IMR-90 (cell line): ENCODE measurements around the gene UNC50. TPM values are rescaled to one million over a fixed set of nuclear protein-coding genes. Genes with fewer than 3 reads are reported as not detected.

Experiments
- ATAC-seq: fragments of 200-7000 bp; cut with Tn5 transposase; 2 replicates; pipeline ENCODE4 v1.9.1; 2020; ENCODE audit warnings: low read depth, mild to moderate bottlenecking, moderate library complexity
- BruUV-seq: library from RNA; stranded (reverse); fragments of 400-500 nt; replicated peaks from 2 replicates; lab custom pipeline; 2021; lab: Mats Ljungman, UMichigan
- CTCF ChIA-PET: fragments of 300-600 bp; formaldehyde crosslinking; extraction: SDS; loops from one replicate; lab custom pipeline; 2021; ENCODE audit warnings: antibody characterized with exemption; lab: Yijun Ruan, JAX
- POLR2A ChIA-PET: fragments of 300-600 bp; sonication (Branson Sonifier 250); formaldehyde crosslinking; loops from one replicate; lab custom pipeline; 2022; ENCODE audit warnings: antibody characterized with exemption; ENCODE audit not compliant: unreplicated experiment; lab: Charles Lee
- DNase-seq: peaks from one replicate; pipeline ENCODE4 v3.0.0; 2013
- H2AFZ ChIP-seq: replicated peaks from 2 replicates; pipeline ENCODE3; 2013; ENCODE audit warnings: low read length, mild to moderate bottlenecking; ENCODE audit not compliant: poor library complexity
- H2AK5ac ChIP-seq: 2 replicates; pipeline ENCODE4 v1.6.1; 2013; ENCODE audit warnings: low read depth, low read length, inconsistent platforms
- H2AK9ac ChIP-seq: replicated peaks from 2 replicates; pipeline ENCODE3; 2013; ENCODE audit warnings: mild to moderate bottlenecking, low read depth, low read length, moderate library complexity; ENCODE audit not compliant: poor library complexity
- H2BK120ac ChIP-seq: 2 replicates; pipeline ENCODE4 v1.6.1; 2013; ENCODE audit warnings: low read depth, low read length, inconsistent platforms
- H2BK15ac ChIP-seq: 3 replicates; pipeline ENCODE4 v1.6.1; 2013; ENCODE audit warnings: low read depth, low read length, inconsistent platforms
- H2BK20ac ChIP-seq: 2 replicates; pipeline ENCODE4 v1.6.1; 2013; ENCODE audit warnings: low read depth, mild to moderate bottlenecking, inconsistent platforms, low read length, moderate library complexity
- H2BK5ac ChIP-seq: 2 replicates; pipeline ENCODE4 v1.6.1; 2013; ENCODE audit warnings: mild to moderate bottlenecking, low read depth, low read length, inconsistent platforms; ENCODE audit not compliant: poor library complexity, severe bottlenecking
- H3K14ac ChIP-seq: replicated peaks from 2 replicates; pipeline ENCODE4 v1.6.1; 2013; ENCODE audit warnings: low read depth, low read length, inconsistent platforms
- H3K18ac ChIP-seq: 2 replicates; pipeline ENCODE4 v1.6.1; 2013; ENCODE audit warnings: low read depth, low read length, control low read depth
- H3K23ac ChIP-seq: 2 replicates; pipeline ENCODE4 v1.6.1; 2013; ENCODE audit warnings: low read depth, low read length, inconsistent platforms
- H3K27ac ChIP-seq: 2 replicates; pipeline ENCODE4 v1.5.1; 2013; ENCODE audit warnings: mild to moderate bottlenecking, control low read depth, low read length; ENCODE audit not compliant: insufficient read depth
- H3K27me3 ChIP-seq: 2 replicates; pipeline ENCODE4 v1.6.1; 2013; ENCODE audit warnings: low read length; ENCODE audit not compliant: control insufficient read depth, insufficient read depth
- H3K36me3 ChIP-seq: 2 replicates; pipeline ENCODE4 v1.6.1; 2013; ENCODE audit warnings: low read length, mixed read lengths; ENCODE audit not compliant: control insufficient read depth, insufficient read depth
- H3K4ac ChIP-seq: 2 replicates; pipeline ENCODE4 v1.6.1; 2013; ENCODE audit warnings: low read depth, low read length, inconsistent platforms
- H3K4me1 ChIP-seq: 2 replicates; pipeline ENCODE4 v1.6.1; 2013; ENCODE audit warnings: low read length, mixed read lengths; ENCODE audit not compliant: control insufficient read depth, insufficient read depth
- H3K4me2 ChIP-seq: 2 replicates; pipeline ENCODE4 v1.6.1; 2013; ENCODE audit warnings: low read depth, mild to moderate bottlenecking, control low read depth, low read length, moderate library complexity
- H3K4me3 ChIP-seq: 2 replicates; pipeline ENCODE4 v1.5.1; 2013; ENCODE audit warnings: low read depth, mild to moderate bottlenecking, control low read depth, low read length, moderate library complexity; ENCODE audit not compliant: insufficient read depth
- H3K56ac ChIP-seq: 2 replicates; pipeline ENCODE4 v1.6.1; 2013; ENCODE audit warnings: low read length, inconsistent platforms; ENCODE audit not compliant: insufficient read depth; ENCODE audit errors: extremely low read depth
- H3K79me1 ChIP-seq, 2 experiments: 2 replicates each; pipeline ENCODE4 v1.6.1; 2013; ENCODE audit warnings: low read length in 2 of 2, inconsistent platforms in 1 of 2, low read depth in 1 of 2
- H3K9ac ChIP-seq: 2 replicates; pipeline ENCODE4 v1.6.1; 2013; ENCODE audit warnings: low read depth, low read length, control low read depth
- H3K9me1 ChIP-seq: 2 replicates; pipeline ENCODE4 v1.6.1; 2013; ENCODE audit warnings: low read length, inconsistent platforms; ENCODE audit not compliant: insufficient read depth
- H3K9me3 ChIP-seq: 2 replicates; pipeline ENCODE4 v1.6.1; 2013; ENCODE audit warnings: low read length; ENCODE audit not compliant: control insufficient read depth, insufficient read depth
- H4K20me1 ChIP-seq: 2 replicates; pipeline ENCODE4 v1.6.1; 2013; ENCODE audit warnings: low read length, inconsistent platforms; ENCODE audit not compliant: insufficient read depth
- H4K5ac ChIP-seq: 2 replicates; pipeline ENCODE4 v1.6.1; 2013; ENCODE audit warnings: mild to moderate bottlenecking, low read depth, low read length, control low read depth
- H4K8ac ChIP-seq, 2 experiments: 2 replicates each; pipeline ENCODE4 v1.6.1; 2013; ENCODE audit warnings: low read depth in 2 of 2, low read length in 2 of 2, control low read depth in 1 of 2, inconsistent platforms in 1 of 2
- H4K91ac ChIP-seq: 2 replicates; pipeline ENCODE4 v1.6.1; 2013; ENCODE audit warnings: low read depth, low read length, inconsistent platforms; ENCODE audit not compliant: insufficient read depth
- CEBPB ChIP-seq: IDR thresholded peaks from 2 replicates; pipeline ENCODE4 v1.6.1; 2012; ENCODE audit warnings: low read depth, low read length, improper control_type of control experiment
- WGBS, 2 experiments: methylation state at CpG; one replicate each; pipeline versions ENCODE4 v1.1.5 to v1.1.7; 2013; ENCODE audit warnings: missing lambda C conversion rate in 2 of 2; ENCODE audit not compliant: insufficient read length in 1 of 2; ENCODE audit errors: extremely low coverage in 2 of 2; 5-methylcytosine and 5-hydroxymethylcytosine counted together
- dilution Hi-C: fragments of 300-500 bp; cut with HindIII; formaldehyde crosslinking; loops from one replicate; pipeline ENCODE4 v1.14.3; 2018; ENCODE audit warnings: low sequenced_read_pairs; ENCODE audit not compliant: unreplicated experiment
- in situ Hi-C: fragments of 300-500 bp; cut with MboI; formaldehyde crosslinking; loops from 3 replicates; pipeline ENCODE4 v1.14.3; 2019; ENCODE audit warnings: low sequenced_read_pairs, inconsistent platforms, mixed read lengths
- intact Hi-C: fragments of 100-400 bp; cut with micrococcal nuclease; formaldehyde crosslinking; loops from 2 replicates; pipeline ENCODE4 v1.10.0; 2022
- polyA plus RNA-seq, 3 experiments: library from polyadenylated mRNA; depleted of rRNA; stranded (reverse); fragments of >200 nt; gene quantifications; 2 replicates each; pipeline ENCODE4 v1.2.3, GENCODE V29; 2012; ENCODE audit warnings: low replicate concordance in 1 of 3
- total RNA-seq: library from RNA; depleted of rRNA; stranded (reverse); fragments of >200 nt; gene quantifications from 2 replicates; pipeline ENCODE4 v1.2.3, GENCODE V29; 2012

UNC50 gene
- total and polyA plus RNA-seq, 2 of the 4 experiments (the other 2 are of a cell fraction): 18.3 to 34.1 TPM

- Histone ChIP-seq H4K8ac (peak overlapping the region in 1 of 2 experiments; percentile 19; a peak in 2 of 4 replicates), H3K9me3 (no peaks in the 10 kb centered on the region), H3K9me1 (peaks cover 12% of the 10 kb centered on the region), H3K56ac (no peak overlapping the region), H2AK5ac (no peak overlapping the region), H2AFZ (no peak overlapping the region), H4K91ac (no peak overlapping the region), H2BK120ac (no peak overlapping the region), H3K4ac (no peak overlapping the region), H3K4me2 (no peak overlapping the region), H3K14ac (no peak overlapping the region), H3K4me3 (no peak overlapping the region), H3K4me1 (peaks cover 14% of the 10 kb centered on the region), H3K23ac (no peak overlapping the region), H4K5ac (no peak overlapping the region), H2BK5ac (peak overlapping the region; percentile 63), H3K27ac (no peak overlapping the region), H2BK15ac (no peak overlapping the region), H3K36me3 (peaks cover 16% of the 10 kb centered on the region), H3K79me1 (0 out of 4 replicates have a peak, but pooled peaks cover 0 to 4% of the 10 kb centered on the region in 2 experiments), H3K27me3 (no peaks in the 10 kb centered on the region), H3K18ac (no peak overlapping the region), H2AK9ac (no peak overlapping the region), H4K20me1 (peaks cover 5% of the 10 kb centered on the region; the same call in 1 of the 2 replicates), H2BK20ac (no peak overlapping the region), H3K9ac (no peak overlapping the region)
- WGBS, 2 experiments: 90% methylated on average over 2 of the region's 9 CpGs; no CpG with 5 or more reads in 1 of the 2 experiments
- ChIA-PET CTCF (interaction anchor here (0.6 kb wide), 1 partner anchor 31 kb away, joined by 3 read pairs; no protein-coding TSS in a partner anchor), POLR2A (no interaction called here)
- DNase-seq (no peak), ATAC-seq (no peak)
- dilution Hi-C loops: no loop called here
- in situ Hi-C loops: no loop called here
- intact Hi-C loops: no loop called here
- no peak for TF ChIP-seq CEBPB
- no TSS peak for BruUV-seq
These were observed 47.4 kb upstream of the UNC50 start for GRCh38 chr2:98561018-98561417.
